GM12873 (cell line): ENCODE measurements around the gene WBP1.
A peak's percentile ranks its signal among the peaks of the same experiment; 100 is the strongest.

Source experiments
- CTCF ChIP-seq: IDR thresholded peaks from 2 replicates; pipeline ENCODE4 v1.5.1; 2012; ENCODE audit warnings: low read depth, mild to moderate bottlenecking, moderate library complexity, low read length, control low read depth; ENCODE audit not compliant: insufficient read depth; ENCODE audit errors: missing control alignments

Gene WBP1

GRCh38 chr2:74450570-74451190 is 7.6 kb upstream of the WBP1 start:
- no peak for TF ChIP-seq CTCF

GRCh38 chr2:74454654-74455511 is 3.4 kb upstream of the WBP1 start, which contains the start of gene INO80B:
Gene INO80B (plus strand): TSS chr2:74455087. CDS start chr2:74455117, 30 bp downstream.
- TF ChIP-seq CTCF, result no peak

GRCh38 chr2:74457129-74457548 is 1.1 kb upstream of the WBP1 start:
- no peak for TF ChIP-seq CTCF

GRCh38 chr2:74457549-74458131 is 598 bp upstream of the WBP1 start:
- TF ChIP-seq CTCF, result no peak

GRCh38 chr2:74458938-74459363 is 713 bp downstream of the WBP1 start:
- TF ChIP-seq CTCF, result no peak

- peak; percentile 40 for TF ChIP-seq CTCF
Observed at GRCh38 chr2:74461187-74462053, 3.2 kb downstream of the WBP1 start.
